GM20000 (cell line): ENCODE results near the gene HAUS2.

Source experiments
- DNase-seq: peaks from one replicate; pipeline ENCODE4 v3.0.0; 2012; ENCODE audit warnings: low spot score
- CTCF ChIP-seq: IDR thresholded peaks from 2 replicates; pipeline ENCODE4 v1.5.1; 2012; ENCODE audit warnings: mild to moderate bottlenecking, control low read depth; ENCODE audit errors: extremely low read depth, missing control alignments

Gene HAUS2

GRCh38 chr15:42576776-42577175 is 28.1 kb downstream of the HAUS2 start:
- TF ChIP-seq CTCF = no peak
- DNase-seq = peak; percentile 34

DNA sequence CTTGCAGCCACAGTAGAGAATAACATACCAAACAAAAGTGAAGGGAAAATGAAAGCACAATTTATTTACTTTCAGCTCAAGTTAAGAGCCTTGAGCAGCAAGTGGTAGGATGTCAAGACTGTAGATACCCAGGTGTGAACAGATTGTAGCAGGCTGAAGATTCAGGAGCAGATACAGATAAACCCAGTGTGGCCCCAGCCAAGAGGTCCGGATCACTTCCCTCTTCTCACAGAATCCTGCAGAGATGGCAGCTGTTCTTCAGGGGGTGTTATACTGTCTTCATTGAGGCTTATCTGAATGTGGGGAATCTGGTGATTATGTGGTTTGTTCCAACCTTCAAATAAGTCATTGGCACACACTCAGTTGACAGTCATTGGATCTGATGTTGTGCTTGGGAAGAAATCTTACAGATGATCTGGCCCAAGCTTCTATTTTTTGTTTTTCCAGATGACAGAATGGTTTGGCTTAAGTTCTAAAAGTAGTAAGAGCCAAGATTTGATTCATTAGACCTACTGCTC is 28.9 kb downstream of the HAUS2 start:
- TF ChIP-seq CTCF = no peak
- DNase-seq = peak; percentile 63

DNA sequence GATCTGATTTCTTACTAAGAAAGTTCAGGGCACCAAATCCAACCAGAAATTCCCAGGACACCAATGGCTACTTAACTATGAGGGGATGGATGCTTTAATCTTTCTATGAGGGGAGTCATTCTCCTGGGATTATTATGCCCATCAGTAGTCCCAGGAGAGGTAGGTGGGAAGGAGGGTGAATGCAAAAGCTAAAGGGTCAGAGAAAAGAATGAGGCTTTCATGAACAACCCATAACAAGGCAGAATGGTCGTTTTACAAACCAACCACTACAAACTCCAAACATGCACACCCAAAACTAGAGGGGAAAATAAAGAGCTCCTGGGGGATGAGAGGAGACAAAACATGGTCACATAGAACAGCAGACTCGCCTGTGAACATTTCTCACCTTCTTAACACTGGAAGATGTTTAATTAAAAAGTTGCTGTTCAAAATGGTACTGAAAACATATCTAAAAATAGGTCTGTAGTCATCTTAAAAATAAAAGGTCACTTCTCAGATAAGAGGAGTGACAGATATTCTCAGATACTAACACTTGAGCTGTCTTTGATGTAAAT is 30.4 kb downstream of the HAUS2 start:
- TF ChIP-seq CTCF = no peak

GRCh38 chr15:42581272-42581730 is 32.7 kb downstream of the HAUS2 start:
- no peak for TF ChIP-seq CTCF

More for the DNA sequence above, 30.4 kb downstream of the HAUS2 start:
- DNase-seq = no peak

DNA sequence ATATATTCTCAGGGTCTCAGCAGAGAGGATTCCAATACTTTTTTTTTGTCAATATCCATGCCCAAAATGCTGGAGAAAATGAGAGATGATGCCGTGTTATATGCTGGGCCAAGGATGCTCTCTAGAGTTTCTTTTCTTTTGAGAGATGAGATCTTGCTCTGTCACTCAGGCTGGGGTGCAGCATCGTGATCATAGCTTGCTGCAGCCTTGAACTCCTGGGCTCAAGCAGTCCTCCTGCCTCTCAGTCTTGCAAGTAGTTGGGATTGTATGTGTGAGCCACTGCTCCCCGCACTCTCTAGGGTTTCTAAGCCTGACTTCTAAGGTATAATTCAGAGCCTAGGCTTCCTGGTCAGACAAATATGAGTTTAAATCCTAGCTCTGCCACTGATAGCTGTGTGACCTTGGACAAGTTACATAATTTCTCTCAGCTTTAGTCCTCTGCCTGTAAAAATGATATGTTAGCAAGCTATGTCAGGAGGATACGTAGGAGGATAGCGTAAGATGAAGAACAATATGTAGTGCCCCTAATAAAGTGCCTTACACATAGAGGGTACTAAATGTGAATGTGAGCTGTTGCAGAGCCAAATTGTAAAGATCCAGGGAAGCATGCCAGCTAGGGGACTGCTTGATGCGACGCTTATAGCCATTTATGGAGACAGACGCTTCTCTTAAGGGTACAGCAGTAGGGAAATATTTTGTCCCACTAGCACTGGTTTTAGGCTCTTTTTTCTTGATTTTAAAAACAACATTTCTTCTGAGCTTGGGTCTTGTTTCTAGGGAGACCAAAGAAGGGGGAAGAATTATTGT is 34.1 kb downstream of the HAUS2 start:
- no peak for TF ChIP-seq CTCF
- no peak for DNase-seq

More at GRCh38 chr15:42581272-42581730, 32.7 kb downstream of the HAUS2 start:
- DNase-seq = peak; percentile 81

GRCh38 chr15:42584031-42584765 is 35.6 kb downstream of the HAUS2 start:
- TF ChIP-seq CTCF = no peak

DNA sequence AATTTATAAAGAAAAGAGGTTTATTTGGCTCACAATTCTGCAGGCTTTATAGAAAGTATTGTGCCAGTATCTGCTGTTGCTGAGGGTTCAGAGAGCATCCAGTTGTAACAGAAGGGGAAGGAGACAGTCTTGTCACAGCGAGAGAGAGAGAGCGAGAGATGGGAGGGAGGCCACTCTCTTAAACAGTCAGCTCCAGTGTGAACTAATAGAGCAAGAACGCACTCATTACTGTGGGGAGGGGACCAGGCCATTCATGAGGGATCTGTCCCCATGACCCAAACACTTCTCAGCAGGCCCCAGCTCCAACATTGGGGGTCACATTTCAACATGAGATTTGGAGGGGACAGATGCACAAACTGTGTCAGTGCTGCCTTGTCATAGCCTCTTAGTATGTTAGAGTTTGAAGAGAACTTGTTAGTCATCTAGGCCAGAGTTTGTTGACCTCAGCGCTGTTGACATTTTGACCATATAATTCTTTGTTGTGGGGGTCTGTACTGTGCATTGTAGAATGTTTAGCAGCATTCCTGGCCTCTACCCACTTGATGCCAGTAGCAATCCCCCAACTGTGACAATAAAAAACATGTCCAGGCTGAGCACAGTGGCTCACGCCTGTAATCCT is 42.1 kb downstream of the HAUS2 start:
- TF ChIP-seq CTCF = no peak
- no peak for DNase-seq

More at GRCh38 chr15:42584031-42584765, 35.6 kb downstream of the HAUS2 start:
- no peak for DNase-seq
